K562 (cell line): ENCODE results near the gene NTN1.

Experiments
- ATF1 ChIP-seq, 2 experiments: fragments of 450-650 bp in 1 of 2; IDR thresholded peaks; 2 replicates each; pipeline ENCODE4 v1.6.1; 2016; ENCODE audit warnings: missing compliant biosample characterization in 1 of 2, missing genetic modification characterization in 1 of 2
- ATF3 ChIP-seq, 2 experiments: fragments of 450-650 bp in 1 of 2; sonication (generic) in 1 of 2; formaldehyde crosslinking in 1 of 2; IDR thresholded peaks in 1 of 2; conservative IDR thresholded peaks in 1 of 2; 2 replicates each; pipeline versions ENCODE4 v1.6.1 to v1.8.1; 2016 to 2023; ENCODE audit warnings: mild to moderate bottlenecking in 2 of 2, moderate library complexity in 2 of 2, inconsistent platforms in 1 of 2, missing genetic modification reagents in 1 of 2
- EZH2 ChIP-seq: IDR thresholded peaks from 2 replicates; pipeline ENCODE4 v1.6.1; 2012; ENCODE audit warnings: low read depth, mild to moderate bottlenecking, inconsistent platforms, low read length, borderline replicate concordance
- ZNF217 ChIP-seq: sonication (generic); formaldehyde crosslinking; IDR thresholded peaks from 2 replicates; pipeline ENCODE4 v1.8.0; 2022; ENCODE audit warnings: mild to moderate bottlenecking, missing genetic modification reagents

GRCh38 chr17:9195411-9195810, 174.1 kb downstream of the NTN1 start:
- TF ChIP-seq ATF1 (CRISPR knock-in tag; IDR thresholded peaks at IDR 0.05) = no peak
- no peak for TF ChIP-seq ATF1 (tag; IDR thresholded peaks at IDR 0.05)
- no peak for TF ChIP-seq EZH2
- TF ChIP-seq ZNF217 (CRISPR knock-in tag) = no peak
- no peak for TF ChIP-seq ATF3 (IDR thresholded peaks at IDR 0.05)
- TF ChIP-seq ATF3 (CRISPR knock-in tag; conservative IDR thresholded peaks at IDR 0.05) = no peak
